Kidney epithelial cell (primary cell): ENCODE results near the gene ARID3A. TPM values are rescaled to one million over a fixed set of nuclear protein-coding genes. Genes with fewer than 3 reads are reported as not detected.

Source experiments
- DNase-seq: peaks from one replicate; pipeline ENCODE4 v3.0.0-alpha.2; 2010; ENCODE audit warnings: low read depth
- H3K27me3 ChIP-seq: 2 replicates; pipeline ENCODE4 v1.6.0; 2011; ENCODE audit warnings: low read length; ENCODE audit not compliant: control insufficient read depth, insufficient read depth
- H3K36me3 ChIP-seq: 2 replicates; pipeline ENCODE4 v1.5.1; 2011; ENCODE audit warnings: low read length; ENCODE audit not compliant: control insufficient read depth, insufficient read depth
- H3K4me3 ChIP-seq: 2 replicates; pipeline ENCODE4 v1.5.1; 2011; ENCODE audit warnings: low read depth, mild to moderate bottlenecking, control low read depth, low read length
- CTCF ChIP-seq: IDR thresholded peaks from 2 replicates; pipeline ENCODE4 v1.5.1; 2011; ENCODE audit warnings: mild to moderate bottlenecking, moderate library complexity, low read length, control low read depth, inconsistent platforms; ENCODE audit not compliant: insufficient read depth, poor library complexity, severe bottlenecking
- total RNA-seq: library from RNA; depleted of rRNA; stranded (reverse); fragments of >200 nt; gene quantifications from 2 replicates; pipeline ENCODE4 v1.2.3, GENCODE V29; 2015

Gene ARID3A
- total RNA-seq, 1 donor from 2014 or later, result 27.4 TPM

- H3K4me3 ChIP-seq, result no peak overlapping the region
- no peak for TF ChIP-seq CTCF
- no peaks in the 10 kb centered on the region for H3K27me3 ChIP-seq
- no peaks in the 10 kb centered on the region for H3K36me3 ChIP-seq
- DNase-seq, result no peak
Measured at GRCh38 chr19:907183-907853, 18.5 kb upstream of the ARID3A start.

GRCh38 chr19:911197-912033 lies 14.4 kb upstream of the ARID3A start:
- no peak overlapping the region for H3K4me3 ChIP-seq
- no peak for DNase-seq
- H3K27me3 ChIP-seq, result no peaks in the 10 kb centered on the region
- H3K36me3 ChIP-seq, result no peaks in the 10 kb centered on the region
- TF ChIP-seq CTCF, result no peak

- H3K27me3 ChIP-seq, result peaks cover 7% of the 10 kb centered on the region
- no peak for TF ChIP-seq CTCF
- DNase-seq, result no peak
- H3K4me3 ChIP-seq, result peak overlapping the region; percentile 97
- no peaks in the 10 kb centered on the region for H3K36me3 ChIP-seq
Measured at GRCh38 chr19:912181-913079, 13.4 kb upstream of the ARID3A start.

- Histone ChIP-seq H3K27me3 (peaks cover 15% of the 10 kb centered on the region), H3K36me3 (no peaks in the 10 kb centered on the region), H3K4me3 (peak within 1 kb of the TSS; percentile 97)
- no peak for TF ChIP-seq CTCF
- no peak for DNase-seq
Measured at GRCh38 chr19:913080-913748, 12.6 kb upstream of the ARID3A start, which contains the start of gene R3HDM4. Gene R3HDM4 (minus strand): TSS chr19:913219. CDS start chr19:913157, 62 bp downstream.

- TF ChIP-seq CTCF, result no peak
- Histone ChIP-seq H3K36me3 (no peaks in the 10 kb centered on the region), H3K4me3 (peak overlapping the region; percentile 22), H3K27me3 (peaks cover 44% of the 10 kb centered on the region)
- no peak for DNase-seq
Measured at GRCh38 chr19:916645-917322, 9.1 kb upstream of the ARID3A start.
